Caco-2 (cell line): ENCODE data around the gene CCDC170. TPM values are rescaled to one million over a fixed set of nuclear protein-coding genes. Genes with fewer than 3 reads are reported as not detected.

Experiments
- BruUV-seq: library from RNA; stranded (reverse); fragments of 400-500 nt; replicated peaks from 2 replicates; lab custom pipeline; 2021; lab: Mats Ljungman, UMichigan
- CTCF ChIA-PET: fragments of 300-600 bp; sonication (Branson Sonifier 250); formaldehyde crosslinking; loops from one replicate; lab custom pipeline; 2022; ENCODE audit warnings: antibody characterized with exemption; lab: Charles Lee
- POLR2A ChIA-PET: fragments of 300-600 bp; sonication (Branson Sonifier 250); formaldehyde crosslinking; loops from one replicate; lab custom pipeline; 2022; ENCODE audit warnings: antibody characterized with exemption; lab: Charles Lee
- DNase-seq, 2 experiments: peaks; one replicate each; pipeline versions ENCODE4 v3.0.0 to v3.0.0-alpha.2; 2020 to 2022
- H3K27me3 ChIP-seq: replicated peaks from 2 replicates; pipeline ENCODE4 v1.6.0; 2011; ENCODE audit warnings: low read length; ENCODE audit not compliant: control insufficient read depth, insufficient read depth
- H3K36me3 ChIP-seq: 2 replicates; pipeline ENCODE4 v1.5.1; 2011; ENCODE audit warnings: low read length; ENCODE audit not compliant: control insufficient read depth, insufficient read depth
- H3K4me1 ChIP-seq: fragments of 250-450 bp; sonication (Bioruptor Pico); 2 replicates; pipeline ENCODE4 v1.5.1; 2020; ENCODE audit warnings: mild to moderate bottlenecking
- H3K4me3 ChIP-seq: 2 replicates; pipeline ENCODE4 v1.5.1; 2011; ENCODE audit warnings: low read depth, mild to moderate bottlenecking, control low read depth, low read length
- H3K9me3 ChIP-seq: fragments of 250-450 bp; sonication (Bioruptor Pico); 2 replicates; pipeline ENCODE4 v1.5.1; 2020; ENCODE audit warnings: mild to moderate bottlenecking, moderate library complexity
- H3K27ac Mint-ChIP-seq: one replicate; pipeline ENCODE4 v1.8.0; 2022; ENCODE audit warnings: mixed read lengths; ENCODE audit not compliant: unreplicated experiment
- H3K27me3 Mint-ChIP-seq: one replicate; pipeline ENCODE4 v1.8.0; 2022; ENCODE audit warnings: mixed read lengths; ENCODE audit not compliant: insufficient read depth, unreplicated experiment
- H3K36me3 Mint-ChIP-seq: one replicate; pipeline ENCODE4 v1.8.0; 2022; ENCODE audit warnings: mild to moderate bottlenecking, mixed read lengths; ENCODE audit not compliant: insufficient read depth, unreplicated experiment
- H3K4me1 Mint-ChIP-seq: one replicate; pipeline ENCODE4 v1.8.0; 2022; ENCODE audit warnings: low read depth, mixed read lengths; ENCODE audit not compliant: unreplicated experiment
- H3K4me3 Mint-ChIP-seq: one replicate; pipeline ENCODE4 v1.8.0; 2022; ENCODE audit warnings: mild to moderate bottlenecking, moderate library complexity, mixed read lengths; ENCODE audit not compliant: unreplicated experiment
- H3K9me3 Mint-ChIP-seq: one replicate; pipeline ENCODE4 v1.8.0; 2022; ENCODE audit warnings: mixed read lengths; ENCODE audit not compliant: unreplicated experiment
- CTCF ChIP-seq, 2 experiments: fragments of 200-600 bp in 1 of 2; IDR thresholded peaks; 1 replicate in 1 of 2; 2 replicates in 1 of 2; pipeline versions ENCODE4 v1.5.1 to v1.8.0; 2011 to 2022; ENCODE audit warnings: antibody characterized with exemption in 1 of 2, control low read depth in 1 of 2, inconsistent platforms in 1 of 2, low read depth in 1 of 2, low read length in 1 of 2, mild to moderate bottlenecking in 1 of 2, moderate library complexity in 1 of 2; ENCODE audit not compliant: insufficient read depth in 1 of 2, severe bottlenecking in 1 of 2, unreplicated experiment in 1 of 2
- intact Hi-C: fragments of 100-400 bp; cut with micrococcal nuclease; formaldehyde crosslinking; loops from one replicate; pipeline ENCODE4 v1.10.0; 2022; ENCODE audit not compliant: unreplicated experiment
- total RNA-seq: library from RNA; stranded (reverse); gene quantifications from 2 replicates; pipeline ENCODE4 v1.2.3, GENCODE V29; 2022

CCDC170 gene
- total RNA-seq, 1 experiment from 2014 or later: 6.8 TPM

GRCh38 chr6:151617539-151617938, 123.7 kb downstream of the CCDC170 start:
- Histone ChIP-seq H3K27me3 (no peaks in the 10 kb centered on the region), H3K9me3 (no peaks in the 10 kb centered on the region), H3K4me1 (no peaks in the 10 kb centered on the region), H3K36me3 (no peaks in the 10 kb centered on the region), H3K4me3 (no peak overlapping the region)
- H3K4me3 Mint-ChIP-seq: no peak overlapping the region
- ChIA-PET POLR2A (no interaction called here), CTCF (no interaction called here)
- BruUV-seq: no TSS peak
- no peaks in the 10 kb centered on the region for H3K36me3 Mint-ChIP-seq
- no peaks in the 10 kb centered on the region for H3K9me3 Mint-ChIP-seq
- H3K4me1 Mint-ChIP-seq: peaks cover 11% of the 10 kb centered on the region
- intact Hi-C loops: no loop called here
- no peak for TF ChIP-seq CTCF (IDR thresholded peaks at IDR 0.05; ENCODE audit: insufficient read depth in 1 of 2, low read depth in 1 of 2, low read length in 1 of 2, severe bottlenecking in 1 of 2, unreplicated experiment in 1 of 2)
- H3K27me3 Mint-ChIP-seq: no peaks in the 10 kb centered on the region
- DNase-seq: no peak
- H3K27ac Mint-ChIP-seq: no peak overlapping the region

GRCh38 chr6:151618717-151619116, 124.9 kb downstream of the CCDC170 start:
- no TSS peak for BruUV-seq
- no peak overlapping the region for H3K27ac Mint-ChIP-seq
- no peak overlapping the region for H3K4me3 Mint-ChIP-seq
- POLR2A ChIA-PET: no interaction called here
- H3K36me3 Mint-ChIP-seq: no peaks in the 10 kb centered on the region
- no peaks in the 10 kb centered on the region for H3K9me3 ChIP-seq
- no peaks in the 10 kb centered on the region for H3K27me3 ChIP-seq
- H3K4me1 ChIP-seq: no peaks in the 10 kb centered on the region
- TF ChIP-seq CTCF (IDR thresholded peaks at IDR 0.05; ENCODE audit: insufficient read depth in 1 of 2, low read depth in 1 of 2, low read length in 1 of 2, severe bottlenecking in 1 of 2, unreplicated experiment in 1 of 2): no peak
- no peaks in the 10 kb centered on the region for H3K36me3 ChIP-seq
- CTCF ChIA-PET: no interaction called here
- intact Hi-C loops: no loop called here
- H3K27me3 Mint-ChIP-seq: no peaks in the 10 kb centered on the region
- H3K4me1 Mint-ChIP-seq: peaks cover 11% of the 10 kb centered on the region
- H3K4me3 ChIP-seq: no peak overlapping the region
- no peak for DNase-seq
- H3K9me3 Mint-ChIP-seq: no peaks in the 10 kb centered on the region

GRCh38 chr6:151620179-151620578, 126.4 kb downstream of the CCDC170 start:
- no TSS peak for BruUV-seq
- DNase-seq: peak in 1 of 2 experiments; percentile 34
- no peaks in the 10 kb centered on the region for H3K36me3 Mint-ChIP-seq
- H3K9me3 ChIP-seq: no peaks in the 10 kb centered on the region
- POLR2A ChIA-PET: no interaction called here
- intact Hi-C loops: no loop called here
- no peak for TF ChIP-seq CTCF (IDR thresholded peaks at IDR 0.05; ENCODE audit: insufficient read depth in 1 of 2, low read depth in 1 of 2, low read length in 1 of 2, severe bottlenecking in 1 of 2, unreplicated experiment in 1 of 2)
- H3K27ac Mint-ChIP-seq: no peak overlapping the region
- CTCF ChIA-PET: interaction anchor here (0.6 kb wide), 1 partner anchor 120 kb away, joined by 7 read pairs; no protein-coding TSS in a partner anchor
- peaks cover 10% of the 10 kb centered on the region for H3K4me1 Mint-ChIP-seq
- no peak overlapping the region for H3K4me3 ChIP-seq
- no peaks in the 10 kb centered on the region for H3K9me3 Mint-ChIP-seq
- H3K4me1 ChIP-seq: no peaks in the 10 kb centered on the region
- no peaks in the 10 kb centered on the region for H3K27me3 ChIP-seq
- H3K27me3 Mint-ChIP-seq: no peaks in the 10 kb centered on the region
- no peaks in the 10 kb centered on the region for H3K36me3 ChIP-seq
- no peak overlapping the region for H3K4me3 Mint-ChIP-seq
